SK-N-SH treated with all-trans-retinoic acid at 6 μM for 48 hours (cell line): Measurements from ENCODE around the gene FNIP2.

Experiments used
- ATAC-seq: fragments of 200-7000 bp; cut with Tn5 transposase; 3 replicates; pipeline ENCODE4 v1.9.1; 2020; ENCODE audit warnings: mild to moderate bottlenecking, moderate library complexity
- ARNTL ChIP-seq: fragments of 450-650 bp; formaldehyde crosslinking; IDR thresholded peaks from 2 replicates; pipeline ENCODE4 v1.5.0; 2020; ENCODE audit warnings: low read depth, mild to moderate bottlenecking, moderate library complexity, borderline replicate concordance
- ESRRG ChIP-seq: fragments of 250-450 bp; sonication (Bioruptor Pico); IDR thresholded peaks from 2 replicates; pipeline ENCODE4 v1.6.1; 2021; ENCODE audit warnings: mild to moderate bottlenecking
- PPARA ChIP-seq: fragments of 250-450 bp; sonication (Bioruptor Pico); IDR thresholded peaks from 2 replicates; pipeline ENCODE4 v1.5.0; 2020; ENCODE audit warnings: mild to moderate bottlenecking, borderline replicate concordance
- RARB ChIP-seq: fragments of 250-450 bp; sonication (Bioruptor Pico); IDR thresholded peaks from 2 replicates; pipeline ENCODE4 v1.8.0; 2021; ENCODE audit warnings: mild to moderate bottlenecking, moderate library complexity
- SNAI2 ChIP-seq: fragments of 250-450 bp; sonication (Bioruptor Pico); IDR thresholded peaks from 2 replicates; pipeline ENCODE4 v1.5.0; 2020; ENCODE audit warnings: mild to moderate bottlenecking, moderate library complexity
- TCF4 ChIP-seq: fragments of 250-450 bp; sonication (Bioruptor Pico); IDR thresholded peaks from 2 replicates; pipeline ENCODE4 v1.8.0; 2021; ENCODE audit warnings: mild to moderate bottlenecking, moderate library complexity, borderline replicate concordance
- ZC3H10 ChIP-seq: fragments of 250-450 bp; sonication (Bioruptor Pico); IDR thresholded peaks from 2 replicates; pipeline ENCODE4 v1.5.1; 2021; ENCODE audit warnings: mild to moderate bottlenecking, moderate library complexity
- ZFP3 ChIP-seq: fragments of 250-450 bp; sonication (Bioruptor Pico); IDR thresholded peaks from 2 replicates; pipeline ENCODE4 v1.5.0; 2020; ENCODE audit warnings: mild to moderate bottlenecking, moderate library complexity
- ZFP30 ChIP-seq: fragments of 450-650 bp; formaldehyde crosslinking; IDR thresholded peaks from 2 replicates; pipeline ENCODE4 v1.5.0; 2022; ENCODE audit warnings: mild to moderate bottlenecking, moderate library complexity
- ZNF8 ChIP-seq: fragments of 450-650 bp; formaldehyde crosslinking; IDR thresholded peaks from 2 replicates; pipeline ENCODE4 v1.5.0; 2020; ENCODE audit warnings: mild to moderate bottlenecking, moderate library complexity
- TF ChIP-seq, protein P1 (sequence below): fragments of 250-450 bp; sonication (Bioruptor Pico); IDR thresholded peaks from 2 replicates; pipeline ENCODE4 v1.5.0; 2020; ENCODE audit warnings: mild to moderate bottlenecking, moderate library complexity
- TF ChIP-seq, protein P2 (sequence below): fragments of 250-450 bp; sonication (Bioruptor Pico); IDR thresholded peaks from 2 replicates; pipeline ENCODE4 v1.5.1; 2020; ENCODE audit warnings: low read depth, mild to moderate bottlenecking, moderate library complexity
- TF ChIP-seq, protein P3 (sequence below): fragments of 250-450 bp; sonication (Bioruptor Pico); IDR thresholded peaks from 2 replicates; pipeline ENCODE4 v1.8.0; 2021; ENCODE audit warnings: low read depth, mild to moderate bottlenecking, moderate library complexity, borderline replicate concordance
- TF ChIP-seq, protein P4 (sequence below): fragments of 250-450 bp; sonication (Bioruptor Pico); IDR thresholded peaks from 2 replicates; pipeline ENCODE4 v1.5.1; 2021; ENCODE audit warnings: mild to moderate bottlenecking, moderate library complexity
- TF ChIP-seq, protein P5 (sequence below): fragments of 250-450 bp; sonication (Bioruptor Pico); IDR thresholded peaks from 2 replicates; pipeline ENCODE4 v1.8.0; 2020; ENCODE audit warnings: mild to moderate bottlenecking, moderate library complexity, borderline replicate concordance

FNIP2 gene

DNA sequence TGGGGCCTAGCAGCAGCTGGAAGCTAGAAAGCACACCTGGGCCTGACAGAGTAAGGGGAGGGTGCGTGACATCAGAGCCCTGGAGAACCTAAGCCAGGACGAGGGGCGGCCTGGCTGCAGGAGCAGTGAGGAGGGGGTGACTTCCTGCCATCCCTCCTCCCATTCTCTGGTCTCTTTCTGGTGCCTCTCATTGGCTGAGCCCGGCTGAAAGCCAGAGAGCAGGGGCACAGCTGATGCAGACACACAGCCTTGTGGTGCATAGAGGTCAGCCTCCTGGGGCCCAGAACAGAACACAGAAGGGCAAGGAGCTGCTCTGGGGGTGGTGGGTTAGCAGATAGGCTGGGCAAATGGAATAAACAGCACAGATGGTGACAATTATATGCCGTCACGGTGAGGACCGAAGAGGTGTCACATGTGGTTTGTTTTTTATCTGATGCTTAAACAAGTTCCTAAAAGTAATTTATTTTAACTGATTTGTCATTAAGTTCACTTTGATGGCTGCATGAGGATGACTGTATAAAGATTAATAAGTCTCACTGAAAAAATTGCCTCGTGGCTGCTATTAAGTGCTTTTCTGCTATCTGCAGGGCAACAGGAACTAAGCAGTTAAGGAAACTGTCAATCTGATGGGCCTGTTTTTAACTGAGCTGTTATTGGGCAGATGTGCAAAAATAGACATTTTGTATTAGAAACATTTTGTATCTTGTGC, 102.0 kb downstream of the FNIP2 start:
- TF ChIP-seq SNAI2 (CRISPR knock-in tag) (no peak), ZNF8 (CRISPR knock-in tag) (peak; percentile 23; the same call in 1 of the 2 replicates), TCF4 (CRISPR knock-in tag) (peak; percentile 63; the same call in 1 of the 2 replicates)
- TF ChIP-seq, protein P1, sequence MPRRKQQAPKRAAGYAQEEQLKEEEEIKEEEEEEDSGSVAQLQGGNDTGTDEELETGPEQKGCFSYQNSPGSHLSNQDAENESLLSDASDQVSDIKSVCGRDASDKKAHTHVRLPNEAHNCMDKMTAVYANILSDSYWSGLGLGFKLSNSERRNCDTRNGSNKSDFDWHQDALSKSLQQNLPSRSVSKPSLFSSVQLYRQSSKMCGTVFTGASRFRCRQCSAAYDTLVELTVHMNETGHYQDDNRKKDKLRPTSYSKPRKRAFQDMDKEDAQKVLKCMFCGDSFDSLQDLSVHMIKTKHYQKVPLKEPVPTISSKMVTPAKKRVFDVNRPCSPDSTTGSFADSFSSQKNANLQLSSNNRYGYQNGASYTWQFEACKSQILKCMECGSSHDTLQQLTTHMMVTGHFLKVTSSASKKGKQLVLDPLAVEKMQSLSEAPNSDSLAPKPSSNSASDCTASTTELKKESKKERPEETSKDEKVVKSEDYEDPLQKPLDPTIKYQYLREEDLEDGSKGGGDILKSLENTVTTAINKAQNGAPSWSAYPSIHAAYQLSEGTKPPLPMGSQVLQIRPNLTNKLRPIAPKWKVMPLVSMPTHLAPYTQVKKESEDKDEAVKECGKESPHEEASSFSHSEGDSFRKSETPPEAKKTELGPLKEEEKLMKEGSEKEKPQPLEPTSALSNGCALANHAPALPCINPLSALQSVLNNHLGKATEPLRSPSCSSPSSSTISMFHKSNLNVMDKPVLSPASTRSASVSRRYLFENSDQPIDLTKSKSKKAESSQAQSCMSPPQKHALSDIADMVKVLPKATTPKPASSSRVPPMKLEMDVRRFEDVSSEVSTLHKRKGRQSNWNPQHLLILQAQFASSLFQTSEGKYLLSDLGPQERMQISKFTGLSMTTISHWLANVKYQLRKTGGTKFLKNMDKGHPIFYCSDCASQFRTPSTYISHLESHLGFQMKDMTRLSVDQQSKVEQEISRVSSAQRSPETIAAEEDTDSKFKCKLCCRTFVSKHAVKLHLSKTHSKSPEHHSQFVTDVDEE: 0 out of 2 replicates have a peak, but pooled peaks have one; percentile 71
- ATAC-seq: peak; percentile 27; the same call in 1 of the 3 replicates

DNA sequence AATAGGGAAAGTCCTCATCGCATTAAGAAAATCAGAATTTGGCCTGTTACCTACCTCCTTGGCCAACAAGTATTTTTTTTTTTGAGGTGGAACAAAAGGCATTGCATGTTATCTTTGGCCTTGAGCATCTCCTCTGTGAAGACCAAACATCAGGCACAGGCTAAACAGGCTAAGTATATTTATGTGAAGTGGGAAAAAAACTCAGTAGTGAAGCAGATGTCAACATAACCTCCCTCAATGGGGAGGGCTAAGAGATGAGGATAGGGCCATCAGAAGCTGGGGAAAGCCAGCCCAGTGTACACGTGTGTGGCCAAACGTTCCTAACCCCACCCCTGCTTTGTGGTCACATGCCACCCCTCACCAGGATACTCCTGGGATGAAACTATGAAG, 102.5 kb downstream of the FNIP2 start:
- no peak; the same call in 2 of the 3 replicates for ATAC-seq
- TF ChIP-seq PPARA (CRISPR knock-in tag): no peak
- TF ChIP-seq, protein P2, sequence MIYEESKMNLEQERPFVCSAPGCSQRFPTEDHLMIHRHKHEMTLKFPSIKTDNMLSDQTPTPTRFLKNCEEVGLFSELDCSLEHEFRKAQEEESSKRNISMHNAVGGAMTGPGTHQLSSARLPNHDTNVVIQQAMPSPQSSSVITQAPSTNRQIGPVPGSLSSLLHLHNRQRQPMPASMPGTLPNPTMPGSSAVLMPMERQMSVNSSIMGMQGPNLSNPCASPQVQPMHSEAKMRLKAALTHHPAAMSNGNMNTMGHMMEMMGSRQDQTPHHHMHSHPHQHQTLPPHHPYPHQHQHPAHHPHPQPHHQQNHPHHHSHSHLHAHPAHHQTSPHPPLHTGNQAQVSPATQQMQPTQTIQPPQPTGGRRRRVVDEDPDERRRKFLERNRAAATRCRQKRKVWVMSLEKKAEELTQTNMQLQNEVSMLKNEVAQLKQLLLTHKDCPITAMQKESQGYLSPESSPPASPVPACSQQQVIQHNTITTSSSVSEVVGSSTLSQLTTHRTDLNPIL (CRISPR knock-in tag): no peak

DNA sequence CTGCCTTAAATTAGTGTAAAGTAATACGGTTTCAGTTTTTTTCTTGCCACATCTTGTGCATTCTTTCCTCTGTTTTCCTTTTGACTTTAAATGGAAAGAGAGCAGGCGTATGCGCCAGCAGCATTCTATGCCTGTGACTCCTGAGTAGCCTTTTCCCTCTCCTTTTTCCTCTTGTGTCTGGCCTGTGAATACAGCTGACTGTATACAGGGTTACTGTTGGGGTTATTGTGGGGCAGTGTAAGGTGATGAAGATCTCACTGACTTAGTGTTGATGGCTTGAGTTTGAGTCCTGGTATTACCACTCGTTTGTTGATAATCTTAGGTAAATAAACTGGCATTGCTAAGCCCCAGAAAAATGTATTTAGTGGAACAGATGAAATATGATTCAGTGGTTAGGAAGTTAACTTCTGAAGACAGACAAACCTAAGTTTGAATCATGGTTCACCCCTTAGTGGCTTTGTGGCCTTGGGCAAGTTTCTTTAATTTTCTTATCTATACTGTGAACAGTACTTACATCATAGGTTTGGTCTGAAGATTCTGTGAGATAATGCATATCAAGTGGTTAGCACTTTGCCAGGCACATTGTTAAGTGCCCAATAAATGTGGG, 105.1 kb downstream of the FNIP2 start:
- TF ChIP-seq ZFP30 (CRISPR knock-in tag) (no peak), ZFP3 (CRISPR knock-in tag) (no peak), ESRRG (CRISPR knock-in tag) (no peak), TCF4 (CRISPR knock-in tag) (no peak), PPARA (CRISPR knock-in tag) (no peak), ZC3H10 (CRISPR knock-in tag) (no peak), ZNF8 (CRISPR knock-in tag) (no peak), RARB (CRISPR knock-in tag) (no peak), ARNTL (CRISPR knock-in tag) (no peak)
- TF ChIP-seq, protein P1: no peak
- TF ChIP-seq, protein P3, sequence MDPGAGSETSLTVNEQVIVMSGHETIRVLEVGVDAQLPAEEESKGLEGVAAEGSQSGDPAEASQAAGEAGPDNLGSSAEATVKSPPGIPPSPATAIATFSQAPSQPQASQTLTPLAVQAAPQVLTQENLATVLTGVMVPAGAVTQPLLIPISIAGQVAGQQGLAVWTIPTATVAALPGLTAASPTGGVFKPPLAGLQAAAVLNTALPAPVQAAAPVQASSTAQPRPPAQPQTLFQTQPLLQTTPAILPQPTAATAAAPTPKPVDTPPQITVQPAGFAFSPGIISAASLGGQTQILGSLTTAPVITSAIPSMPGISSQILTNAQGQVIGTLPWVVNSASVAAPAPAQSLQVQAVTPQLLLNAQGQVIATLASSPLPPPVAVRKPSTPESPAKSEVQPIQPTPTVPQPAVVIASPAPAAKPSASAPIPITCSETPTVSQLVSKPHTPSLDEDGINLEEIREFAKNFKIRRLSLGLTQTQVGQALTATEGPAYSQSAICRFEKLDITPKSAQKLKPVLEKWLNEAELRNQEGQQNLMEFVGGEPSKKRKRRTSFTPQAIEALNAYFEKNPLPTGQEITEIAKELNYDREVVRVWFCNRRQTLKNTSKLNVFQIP: no peak
- TF ChIP-seq, protein P4, sequence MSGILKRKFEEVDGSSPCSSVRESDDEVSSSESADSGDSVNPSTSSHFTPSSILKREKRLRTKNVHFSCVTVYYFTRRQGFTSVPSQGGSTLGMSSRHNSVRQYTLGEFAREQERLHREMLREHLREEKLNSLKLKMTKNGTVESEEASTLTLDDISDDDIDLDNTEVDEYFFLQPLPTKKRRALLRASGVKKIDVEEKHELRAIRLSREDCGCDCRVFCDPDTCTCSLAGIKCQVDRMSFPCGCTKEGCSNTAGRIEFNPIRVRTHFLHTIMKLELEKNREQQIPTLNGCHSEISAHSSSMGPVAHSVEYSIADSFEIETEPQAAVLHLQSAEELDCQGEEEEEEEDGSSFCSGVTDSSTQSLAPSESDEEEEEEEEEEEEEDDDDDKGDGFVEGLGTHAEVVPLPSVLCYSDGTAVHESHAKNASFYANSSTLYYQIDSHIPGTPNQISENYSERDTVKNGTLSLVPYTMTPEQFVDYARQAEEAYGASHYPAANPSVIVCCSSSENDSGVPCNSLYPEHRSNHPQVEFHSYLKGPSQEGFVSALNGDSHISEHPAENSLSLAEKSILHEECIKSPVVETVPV: no peak
- TF ChIP-seq, protein P5, sequence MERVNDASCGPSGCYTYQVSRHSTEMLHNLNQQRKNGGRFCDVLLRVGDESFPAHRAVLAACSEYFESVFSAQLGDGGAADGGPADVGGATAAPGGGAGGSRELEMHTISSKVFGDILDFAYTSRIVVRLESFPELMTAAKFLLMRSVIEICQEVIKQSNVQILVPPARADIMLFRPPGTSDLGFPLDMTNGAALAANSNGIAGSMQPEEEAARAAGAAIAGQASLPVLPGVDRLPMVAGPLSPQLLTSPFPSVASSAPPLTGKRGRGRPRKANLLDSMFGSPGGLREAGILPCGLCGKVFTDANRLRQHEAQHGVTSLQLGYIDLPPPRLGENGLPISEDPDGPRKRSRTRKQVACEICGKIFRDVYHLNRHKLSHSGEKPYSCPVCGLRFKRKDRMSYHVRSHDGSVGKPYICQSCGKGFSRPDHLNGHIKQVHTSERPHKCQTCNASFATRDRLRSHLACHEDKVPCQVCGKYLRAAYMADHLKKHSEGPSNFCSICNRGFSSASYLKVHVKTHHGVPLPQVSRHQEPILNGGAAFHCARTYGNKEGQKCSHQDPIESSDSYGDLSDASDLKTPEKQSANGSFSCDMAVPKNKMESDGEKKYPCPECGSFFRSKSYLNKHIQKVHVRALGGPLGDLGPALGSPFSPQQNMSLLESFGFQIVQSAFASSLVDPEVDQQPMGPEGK (CRISPR knock-in tag): no peak
- TF ChIP-seq, protein P2 (CRISPR knock-in tag): no peak
- peak; percentile 92 for ATAC-seq
